BJ (cell line): ENCODE data around the gene DPEP2NB. TPM values are rescaled to one million over a fixed set of nuclear protein-coding genes. Genes with fewer than 3 reads are reported as not detected.

Experiments
- CTCF ChIA-PET: fragments of 350-600 bp; formaldehyde crosslinking; extraction: SDS; loops from one replicate; lab custom pipeline; 2021; ENCODE audit warnings: antibody characterized with exemption, inconsistent platforms; lab: Yijun Ruan, JAX
- POLR2A ChIA-PET: fragments of 300-600 bp; sonication (Branson Sonifier 250); formaldehyde crosslinking; extraction: SDS; loops from one replicate; lab custom pipeline; 2021; ENCODE audit warnings: antibody characterized with exemption; lab: Charles Lee
- DNase-seq: peaks from one replicate; pipeline ENCODE4 v3.0.0-alpha.2; 2011; ENCODE audit warnings: low read depth
- H3K27me3 ChIP-seq: 2 replicates; pipeline ENCODE4 v1.6.0; 2011; ENCODE audit warnings: low read length; ENCODE audit not compliant: control insufficient read depth, insufficient read depth
- H3K36me3 ChIP-seq: 2 replicates; pipeline ENCODE4 v1.5.1; 2011; ENCODE audit warnings: low read length; ENCODE audit not compliant: control insufficient read depth, insufficient read depth
- H3K4me3 ChIP-seq: 2 replicates; pipeline ENCODE4 v1.5.1; 2011; ENCODE audit warnings: low read depth, mild to moderate bottlenecking, control low read depth, low read length
- CTCF ChIP-seq: IDR thresholded peaks from 2 replicates; pipeline ENCODE4 v1.5.1; 2011; ENCODE audit warnings: low read depth, mild to moderate bottlenecking, control low read depth, inconsistent platforms, low read length, moderate library complexity; ENCODE audit not compliant: insufficient read depth
- polyA plus RNA-seq: library from polyadenylated mRNA; depleted of rRNA; stranded (reverse); fragments of >200 nt; gene quantifications from 2 replicates; pipeline ENCODE4 v1.2.3, GENCODE V29; 2011

The DPEP2NB gene
- polyA plus RNA-seq, 1 experiment, result not detected

DNA sequence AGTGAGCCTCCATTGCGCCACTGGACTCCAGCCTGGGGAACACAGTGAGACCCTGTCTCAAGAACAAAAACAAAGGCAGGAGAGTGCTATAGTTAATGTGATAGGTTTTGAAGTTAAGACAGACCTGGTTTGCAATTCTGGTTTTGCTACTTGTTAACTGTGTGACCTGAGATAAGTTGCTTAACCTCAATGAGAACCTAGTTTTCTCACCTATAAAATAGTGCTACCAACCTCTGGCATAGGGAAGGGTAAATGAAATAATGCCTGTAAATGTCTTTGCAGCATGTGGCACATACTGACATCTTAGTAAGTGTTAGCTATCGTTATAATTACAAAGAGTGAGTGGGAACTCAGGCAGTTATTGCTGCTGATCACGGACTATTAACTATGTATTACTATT lies 39.7 kb upstream of the DPEP2NB start:
- H3K36me3 ChIP-seq, result peaks cover 6% of the 10 kb centered on the region; the same call in 1 of the 2 replicates
- CTCF ChIA-PET, result interaction anchor here (0.6 to 2.2 kb wide), 5 partner anchors 9 to 239 kb away, joined by 3 to 10 read pairs (median 4); no protein-coding TSS in a partner anchor
- H3K4me3 ChIP-seq, result no peak overlapping the region
- no peak for TF ChIP-seq CTCF
- H3K27me3 ChIP-seq, result no peaks in the 10 kb centered on the region
- POLR2A ChIA-PET, result no interaction called here
- no peak for DNase-seq

GRCh38 chr16:68049449-68049848 lies 33.7 kb upstream of the DPEP2NB start:
- POLR2A ChIA-PET, result no interaction called here
- CTCF ChIA-PET, result interaction anchor here (0.5 to 1.8 kb wide), 2 partner anchors 9 to 199 kb away, joined by 3 to 8 read pairs; no protein-coding TSS in a partner anchor
- no peak overlapping the region for H3K4me3 ChIP-seq
- no peak for TF ChIP-seq CTCF
- no peak for DNase-seq
- H3K27me3 ChIP-seq, result no peaks in the 10 kb centered on the region
- H3K36me3 ChIP-seq, result peaks cover 7% of the 10 kb centered on the region

DNA sequence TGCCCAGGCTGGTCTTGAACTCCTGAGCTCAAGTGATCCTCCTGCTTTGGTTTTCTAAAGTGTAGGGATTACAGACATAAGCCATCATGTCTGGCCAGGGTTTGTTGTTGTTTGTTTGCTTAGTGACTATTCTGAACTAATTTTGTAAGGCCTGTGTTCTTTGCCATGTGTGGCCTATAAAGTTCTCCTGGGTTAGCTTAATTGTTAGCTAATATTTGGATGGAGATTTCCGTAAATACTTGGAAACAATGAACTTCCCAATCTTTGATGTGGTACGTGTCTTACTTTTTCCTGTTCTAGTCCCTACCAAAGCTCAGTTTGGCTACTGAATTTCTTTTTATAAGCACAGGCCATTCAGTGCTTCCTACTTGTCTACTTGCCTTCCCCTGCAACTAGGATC lies 32.3 kb upstream of the DPEP2NB start:
- no peak for DNase-seq
- H3K36me3 ChIP-seq, result peaks cover 4% of the 10 kb centered on the region
- no peaks in the 10 kb centered on the region for H3K27me3 ChIP-seq
- ChIA-PET POLR2A (interaction anchor here (0.6 kb wide), 1 partner anchor 65 kb away, joined by 3 read pairs; no protein-coding TSS in a partner anchor), CTCF (interaction anchor here (0.6 kb wide), 1 partner anchor 107 kb away, joined by 3 read pairs; no protein-coding TSS in a partner anchor)
- no peak overlapping the region for H3K4me3 ChIP-seq
- no peak for TF ChIP-seq CTCF

GRCh38 chr16:68046106-68046505 lies 30.4 kb upstream of the DPEP2NB start:
- ChIA-PET CTCF (interaction anchor here (0.7 to 0.8 kb wide), 2 partner anchors 10 kb away, joined by 3 read pairs; no protein-coding TSS in a partner anchor), POLR2A (no interaction called here)
- TF ChIP-seq CTCF, result no peak

DNA sequence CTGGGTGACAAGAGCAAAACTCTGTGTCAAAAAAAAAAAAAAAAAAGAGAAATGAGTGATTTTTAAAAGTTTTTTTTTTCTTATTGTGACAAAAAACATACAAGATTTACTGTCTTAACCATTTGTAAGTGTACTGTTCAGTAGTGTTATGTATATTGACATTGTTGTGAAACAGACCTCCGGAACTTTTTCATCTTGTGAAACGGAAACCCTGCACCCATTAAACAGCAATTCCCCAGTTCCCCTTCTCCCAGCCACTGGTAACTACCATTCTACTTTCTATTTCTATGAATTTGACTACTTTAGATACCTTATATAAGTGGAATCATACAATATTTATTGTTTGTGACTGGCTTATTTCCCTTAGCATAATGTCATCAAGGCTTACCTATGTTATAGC lies 26.1 kb upstream of the DPEP2NB start:
- Histone ChIP-seq H3K36me3 (no peaks in the 10 kb centered on the region; the same call in 1 of the 2 replicates), H3K27me3 (no peaks in the 10 kb centered on the region), H3K4me3 (no peak overlapping the region)
- POLR2A ChIA-PET, result no interaction called here
- DNase-seq, result no peak
- CTCF ChIA-PET, result interaction anchor here (0.8 to 2.8 kb wide), 6 partner anchors 13 to 226 kb away, joined by 3 to 29 read pairs (median 12); partner anchors contain the start of gene NRN1L
- TF ChIP-seq CTCF, result no peak

More at GRCh38 chr16:68046106-68046505, 30.4 kb upstream of the DPEP2NB start:
- DNase-seq, result no peak
- Histone ChIP-seq H3K4me3 (no peak overlapping the region), H3K27me3 (no peaks in the 10 kb centered on the region), H3K36me3 (peaks cover 4% of the 10 kb centered on the region)
